ENCODE measurements around the gene CHRNA1.

- TF ChIP-seq CTCF (IDR thresholded peaks at IDR 0.05) = no peak
- no peak for TF ChIP-seq POLR2A (IDR thresholded peaks at IDR 0.05)
Observed at GRCh38 chr2:174705321-174705720, 59.0 kb downstream of the CHRNA1 start.
